Neural progenitor cell (in vitro differentiated cells): ENCODE measurements around the gene PEX14. TPM values are rescaled to one million over a fixed set of nuclear protein-coding genes. Genes with fewer than 3 reads are reported as not detected.
A peak's percentile ranks its signal among the peaks of the same experiment; 100 is the strongest.

ENCODE experiments used
- DNase-seq: peaks from one replicate; pipeline ENCODE4 v3.0.0-alpha.2; 2016; ENCODE audit warnings: low spot score
- H2AFZ ChIP-seq: fragments of 200-600 bp; sonication (generic); replicated peaks from 2 replicates; pipeline ENCODE4 v1.6.1; 2016; ENCODE audit warnings: antibody characterized with exemption
- H3F3A ChIP-seq: fragments of 200-600 bp; sonication (generic); 2 replicates; pipeline ENCODE4 v1.6.1; 2016; ENCODE audit warnings: antibody characterized with exemption, low read depth
- H3K27ac ChIP-seq: fragments of 200-600 bp; sonication (generic); 2 replicates; pipeline ENCODE4 v1.5.1; 2016; ENCODE audit warnings: mild to moderate bottlenecking
- H3K27me3 ChIP-seq: fragments of 200-600 bp; sonication (generic); 2 replicates; pipeline ENCODE4 v1.6.1; 2016; ENCODE audit warnings: mild to moderate bottlenecking, moderate library complexity
- H3K36me3 ChIP-seq: fragments of 200-600 bp; sonication (generic); 2 replicates; pipeline ENCODE4 v1.5.1; 2016
- H3K4me1 ChIP-seq: fragments of 200-600 bp; sonication (generic); 2 replicates; pipeline ENCODE4 v1.6.1; 2016; ENCODE audit warnings: mixed run types
- H3K4me2 ChIP-seq: fragments of 200-600 bp; sonication (generic); 2 replicates; pipeline ENCODE4 v1.6.1; 2016
- H3K4me3 ChIP-seq: fragments of 200-600 bp; sonication (generic); 2 replicates; pipeline ENCODE4 v1.5.1; 2016
- H3K79me2 ChIP-seq: fragments of 200-600 bp; sonication (generic); 2 replicates; pipeline ENCODE4 v1.6.1; 2016; ENCODE audit warnings: low read depth
- H3K9ac ChIP-seq: fragments of 200-600 bp; sonication (generic); 2 replicates; pipeline ENCODE4 v1.6.1; 2016
- H3K9me3 ChIP-seq: fragments of 200-600 bp; sonication (generic); 2 replicates; pipeline ENCODE4 v1.5.1; 2016; ENCODE audit warnings: low read depth
- H4K20me1 ChIP-seq: fragments of 200-600 bp; sonication (generic); 2 replicates; pipeline ENCODE4 v1.6.1; 2016; ENCODE audit warnings: low read depth
- H3K27ac Mint-ChIP-seq: 3 replicates; pipeline ENCODE4 v1.8.0; 2021; ENCODE audit warnings: mixed read lengths
- H3K27me3 Mint-ChIP-seq: 2 replicates; pipeline ENCODE4 v1.8.0; 2022; ENCODE audit warnings: low read depth, mild to moderate bottlenecking, inconsistent platforms, moderate library complexity, mixed read lengths; ENCODE audit not compliant: insufficient read depth
- H3K36me3 Mint-ChIP-seq: 3 replicates; pipeline ENCODE4 v1.8.0; 2021; ENCODE audit warnings: mixed read lengths
- H3K4me1 Mint-ChIP-seq: 3 replicates; pipeline ENCODE4 v1.8.0; 2021; ENCODE audit warnings: mixed read lengths
- H3K4me3 Mint-ChIP-seq: 3 replicates; pipeline ENCODE4 v1.8.0; 2021; ENCODE audit warnings: mild to moderate bottlenecking, moderate library complexity, mixed read lengths
- H3K9me3 Mint-ChIP-seq: 3 replicates; pipeline ENCODE4 v1.8.0; 2020; ENCODE audit warnings: mixed read lengths
- EZH2 ChIP-seq: fragments of 200-600 bp; sonication (generic); IDR thresholded peaks from 2 replicates; pipeline ENCODE4 v1.6.1; 2017; ENCODE audit warnings: antibody characterized with exemption, mild to moderate bottlenecking, moderate library complexity
- EZH2phosphoT487 ChIP-seq: fragments of 200-600 bp; sonication (generic); IDR thresholded peaks from 2 replicates; pipeline ENCODE4 v1.6.1; 2017; ENCODE audit warnings: antibody characterized with exemption
- total RNA-seq: library from RNA; depleted of rRNA; stranded (reverse); fragments of >200 nt; gene quantifications from 2 replicates; pipeline ENCODE4 v1.2.3, GENCODE V29; 2015; ENCODE audit warnings: low replicate concordance
- TF ChIP-seq, protein P1 (sequence below): fragments of 200-600 bp; sonication (generic); IDR thresholded peaks from 2 replicates; pipeline ENCODE4 v1.5.1; 2017; ENCODE audit warnings: antibody characterized with exemption, mild to moderate bottlenecking

The PEX14 gene
- total RNA-seq, 1 donor from 2014 or later = 9.3 TPM

DNA sequence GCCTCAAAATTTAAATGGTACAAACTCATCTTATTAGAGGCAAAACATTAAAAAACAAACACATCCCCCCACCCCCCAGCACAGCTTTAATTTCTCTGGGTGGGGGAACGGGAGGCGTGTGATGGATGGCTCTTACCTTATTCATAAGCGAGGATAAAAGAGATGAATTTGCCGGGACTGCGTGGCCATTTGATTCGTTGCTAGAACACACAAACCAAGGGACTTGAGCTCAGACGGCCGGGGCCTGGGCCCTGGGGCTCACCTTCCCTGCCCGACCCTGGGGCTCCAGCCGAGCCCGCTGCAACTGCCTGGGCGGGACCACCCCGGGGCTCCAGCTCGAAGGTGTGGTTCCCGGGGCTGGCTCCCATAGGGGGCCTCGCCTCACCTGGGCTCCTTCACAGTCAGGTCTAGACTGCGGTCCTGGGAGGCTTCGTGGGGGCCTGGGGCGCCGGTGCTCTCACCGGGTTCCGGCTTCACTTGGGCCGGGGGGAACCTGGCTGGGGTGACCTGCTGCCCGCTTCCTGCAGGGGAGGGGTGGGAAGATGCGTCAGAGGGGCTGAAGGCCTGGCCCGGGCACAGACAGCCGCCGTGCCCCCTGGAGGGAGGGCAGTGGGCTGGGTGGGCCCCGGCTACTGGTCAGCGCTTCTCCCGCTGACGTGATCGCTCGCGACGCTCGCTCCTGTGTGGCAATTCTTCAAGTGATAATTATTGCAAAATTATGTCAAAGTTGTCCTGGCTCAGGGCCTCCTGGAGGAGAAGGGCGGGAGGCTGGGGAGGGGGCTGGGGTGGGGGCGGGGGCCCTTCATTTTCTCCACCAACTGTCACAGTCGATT is 176.0 kb downstream of the PEX14 start:
- Mint-ChIP-seq H3K4me3 (peak overlapping the region; percentile 67), H3K27ac (no peak overlapping the region), H3K36me3 (peaks cover 15% of the 10 kb centered on the region), H3K27me3 (peaks cover 2% of the 10 kb centered on the region), H3K9me3 (no peaks in the 10 kb centered on the region), H3K4me1 (peaks cover 27% of the 10 kb centered on the region)
- Histone ChIP-seq H3K4me1 (peaks cover 36% of the 10 kb centered on the region), H3K79me2 (no peaks in the 10 kb centered on the region), H3K36me3 (no peaks in the 10 kb centered on the region), H2AFZ (no peak overlapping the region), H3K9ac (no peak overlapping the region), H3K4me3 (peak overlapping the region; percentile 32), H4K20me1 (peaks cover 19% of the 10 kb centered on the region), H3F3A (peaks cover 31% of the 10 kb centered on the region), H3K9me3 (no peaks in the 10 kb centered on the region), H3K4me2 (peak overlapping the region; percentile 81), H3K27ac (no peak overlapping the region), H3K27me3 (peaks cover 16% of the 10 kb centered on the region)
- TF ChIP-seq, protein P1, sequence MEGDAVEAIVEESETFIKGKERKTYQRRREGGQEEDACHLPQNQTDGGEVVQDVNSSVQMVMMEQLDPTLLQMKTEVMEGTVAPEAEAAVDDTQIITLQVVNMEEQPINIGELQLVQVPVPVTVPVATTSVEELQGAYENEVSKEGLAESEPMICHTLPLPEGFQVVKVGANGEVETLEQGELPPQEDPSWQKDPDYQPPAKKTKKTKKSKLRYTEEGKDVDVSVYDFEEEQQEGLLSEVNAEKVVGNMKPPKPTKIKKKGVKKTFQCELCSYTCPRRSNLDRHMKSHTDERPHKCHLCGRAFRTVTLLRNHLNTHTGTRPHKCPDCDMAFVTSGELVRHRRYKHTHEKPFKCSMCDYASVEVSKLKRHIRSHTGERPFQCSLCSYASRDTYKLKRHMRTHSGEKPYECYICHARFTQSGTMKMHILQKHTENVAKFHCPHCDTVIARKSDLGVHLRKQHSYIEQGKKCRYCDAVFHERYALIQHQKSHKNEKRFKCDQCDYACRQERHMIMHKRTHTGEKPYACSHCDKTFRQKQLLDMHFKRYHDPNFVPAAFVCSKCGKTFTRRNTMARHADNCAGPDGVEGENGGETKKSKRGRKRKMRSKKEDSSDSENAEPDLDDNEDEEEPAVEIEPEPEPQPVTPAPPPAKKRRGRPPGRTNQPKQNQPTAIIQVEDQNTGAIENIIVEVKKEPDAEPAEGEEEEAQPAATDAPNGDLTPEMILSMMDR = no peak
- no peak for TF ChIP-seq EZH2
- no peak for DNase-seq

- H3K27ac ChIP-seq = no peak overlapping the region
- H2AFZ ChIP-seq = no peak overlapping the region
- H3K27me3 ChIP-seq = peaks cover 16% of the 10 kb centered on the region
- DNase-seq = peak; percentile 56
- H3K4me3 ChIP-seq = no peak overlapping the region
- no peaks in the 10 kb centered on the region for H3K9me3 ChIP-seq
- H3K4me3 Mint-ChIP-seq = no peak overlapping the region
- H4K20me1 ChIP-seq = peaks cover 19% of the 10 kb centered on the region
- H3K9me3 Mint-ChIP-seq = no peaks in the 10 kb centered on the region
- H3F3A ChIP-seq = peaks cover 31% of the 10 kb centered on the region
- H3K36me3 ChIP-seq = no peaks in the 10 kb centered on the region
- H3K27me3 Mint-ChIP-seq = peaks cover 2% of the 10 kb centered on the region
- no peak overlapping the region for H3K27ac Mint-ChIP-seq
- no peak overlapping the region for H3K9ac ChIP-seq
- TF ChIP-seq EZH2 (no peak), EZH2phosphoT487 (no peak)
- TF ChIP-seq, protein P1 = no peak
- H3K4me1 Mint-ChIP-seq = peaks cover 27% of the 10 kb centered on the region
- H3K4me2 ChIP-seq = no peak overlapping the region
- H3K4me1 ChIP-seq = peaks cover 36% of the 10 kb centered on the region
- peaks cover 16% of the 10 kb centered on the region for H3K36me3 Mint-ChIP-seq
- H3K79me2 ChIP-seq = no peaks in the 10 kb centered on the region
Observed at GRCh38 chr1:10651389-10651766, 176.6 kb downstream of the PEX14 start.

DNA sequence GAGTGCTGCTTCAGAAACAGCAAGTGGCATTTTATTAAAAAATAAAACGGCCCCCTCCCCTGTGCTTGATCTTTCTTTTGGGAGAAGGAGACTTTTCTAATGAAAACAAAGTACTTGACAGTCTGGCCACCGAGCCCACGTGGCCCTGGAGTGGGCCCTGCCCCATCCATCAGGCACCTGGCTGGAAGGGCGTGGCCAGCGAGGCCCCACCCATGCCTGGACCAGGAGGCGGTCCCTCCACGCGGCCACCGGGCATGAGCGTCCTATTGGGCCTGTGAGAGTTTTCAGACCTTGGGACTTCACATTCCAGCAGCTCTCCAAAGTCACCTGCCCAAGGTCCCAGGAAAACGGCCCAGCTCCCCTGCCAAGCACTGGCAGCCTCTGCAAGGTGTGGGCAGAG is 177.0 kb downstream of the PEX14 start:
- peaks cover 31% of the 10 kb centered on the region for H3F3A ChIP-seq
- no peak for TF ChIP-seq EZH2
- no peak for DNase-seq
- no peaks in the 10 kb centered on the region for H3K9me3 ChIP-seq
- Mint-ChIP-seq H3K9me3 (no peaks in the 10 kb centered on the region), H3K4me1 (peaks cover 27% of the 10 kb centered on the region), H3K36me3 (peaks cover 16% of the 10 kb centered on the region), H3K27me3 (peaks cover 2% of the 10 kb centered on the region), H3K27ac (no peak overlapping the region), H3K4me3 (no peak overlapping the region)
- no peak overlapping the region for H3K27ac ChIP-seq
- H3K4me3 ChIP-seq = no peak overlapping the region
- H4K20me1 ChIP-seq = peaks cover 19% of the 10 kb centered on the region
- H3K36me3 ChIP-seq = no peaks in the 10 kb centered on the region
- H3K4me2 ChIP-seq = no peak overlapping the region
- H3K27me3 ChIP-seq = peaks cover 16% of the 10 kb centered on the region
- H3K79me2 ChIP-seq = no peaks in the 10 kb centered on the region
- H3K4me1 ChIP-seq = peaks cover 35% of the 10 kb centered on the region
- H3K9ac ChIP-seq = no peak overlapping the region
- no peak overlapping the region for H2AFZ ChIP-seq

DNA sequence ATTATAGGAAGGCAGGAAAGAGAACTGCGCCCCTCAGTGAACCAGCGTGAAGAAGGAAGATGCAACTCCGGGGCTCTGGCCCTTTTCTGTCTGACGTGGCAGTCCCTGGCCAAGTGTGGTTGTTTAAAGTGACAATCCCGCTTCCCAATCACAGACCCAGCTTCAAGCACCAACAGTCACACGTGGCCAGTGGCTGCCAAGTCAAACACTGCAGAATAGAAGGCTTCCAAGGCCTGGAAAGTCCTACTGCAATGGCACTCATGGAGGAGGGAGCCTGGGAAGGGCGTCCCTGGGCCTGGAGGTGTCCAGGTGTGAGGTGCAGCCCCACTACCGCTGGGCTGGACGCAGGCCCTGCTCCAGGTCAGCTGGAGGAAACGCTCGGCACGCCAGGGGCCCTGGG is 177.9 kb downstream of the PEX14 start:
- peaks cover 16% of the 10 kb centered on the region for H3K36me3 Mint-ChIP-seq
- TF ChIP-seq EZH2 (no peak), EZH2phosphoT487 (no peak)
- TF ChIP-seq, protein P1 = no peak
- Histone ChIP-seq H3K27ac (no peak overlapping the region), H2AFZ (no peak overlapping the region), H3K4me2 (no peak overlapping the region), H3K4me1 (peaks cover 33% of the 10 kb centered on the region), H3K27me3 (peaks cover 16% of the 10 kb centered on the region), H4K20me1 (peaks cover 19% of the 10 kb centered on the region), H3K9ac (no peak overlapping the region), H3K36me3 (no peaks in the 10 kb centered on the region), H3F3A (peaks cover 31% of the 10 kb centered on the region), H3K9me3 (no peaks in the 10 kb centered on the region), H3K79me2 (no peaks in the 10 kb centered on the region), H3K4me3 (no peak overlapping the region)
- no peak overlapping the region for H3K27ac Mint-ChIP-seq
- H3K4me1 Mint-ChIP-seq = peaks cover 30% of the 10 kb centered on the region
- peak overlapping the region; percentile 35 for H3K4me3 Mint-ChIP-seq
- no peaks in the 10 kb centered on the region for H3K27me3 Mint-ChIP-seq
- H3K9me3 Mint-ChIP-seq = no peaks in the 10 kb centered on the region
- no peak for DNase-seq
